A549 (cell line): ENCODE measurements around the gene PDGFRA. TPM values are rescaled to one million over a fixed set of nuclear protein-coding genes. Genes with fewer than 3 reads are reported as not detected.

ENCODE experiments used
- ATAC-seq, 2 experiments: fragments of 200-7000 bp in 1 of 2; fragments of >200 bp in 1 of 2; cut with Nextera tagmentation in 1 of 2; cut with Tn5 transposase in 1 of 2; 3 replicates each; pipeline versions ENCODE4 v1.8.0 to v1.9.1; 2018 to 2020; ENCODE audit warnings: mild to moderate bottlenecking in 1 of 2, moderate library complexity in 1 of 2
- CTCF ChIA-PET: fragments of 300-600 bp; sonication (Branson Sonifier 250); formaldehyde crosslinking; extraction: SDS; loops from one replicate; lab custom pipeline; 2021; ENCODE audit warnings: antibody characterized with exemption, inconsistent platforms; lab: Yijun Ruan, JAX
- POLR2A ChIA-PET: fragments of 350-600 bp; formaldehyde crosslinking; extraction: SDS; loops from one replicate; lab custom pipeline; 2021; ENCODE audit warnings: antibody characterized with exemption, inconsistent platforms; lab: Yijun Ruan, JAX
- DNase-seq, 2 experiments: peaks; one replicate each; pipeline versions ENCODE4 v3.0.0 to v3.0.0-alpha.2; 2011 to 2016; ENCODE audit warnings: low read depth in 1 of 2, low spot score in 1 of 2
- FAIRE-seq: peaks from 2 replicates; lab custom pipeline; 2011; peaks lifted over from hg19 to GRCh38; lab: Jason Lieb, UNC
- H3K27ac ChIP-seq, 2 experiments: fragments of >200 bp; sonication (Bioruptor Twin); formaldehyde crosslinking; 3 replicates each; pipeline ENCODE4 v1.5.1; 2016 to 2017
- H3K4me1 ChIP-seq: fragments of >200 bp; sonication (Bioruptor Twin); formaldehyde crosslinking; 3 replicates; pipeline ENCODE4 v1.6.1; 2016
- H3K4me2 ChIP-seq: fragments of >200 bp; sonication (Bioruptor Twin); formaldehyde crosslinking; 3 replicates; pipeline ENCODE4 v1.6.1; 2016
- H3K4me3 ChIP-seq: fragments of >200 bp; sonication (Bioruptor Twin); formaldehyde crosslinking; 3 replicates; pipeline ENCODE4 v1.5.1; 2016
- H3K9me3 ChIP-seq: fragments of >200 bp; sonication (Bioruptor Twin); formaldehyde crosslinking; 3 replicates; pipeline ENCODE4 v1.6.1; 2016
- CHD2 ChIP-seq: fragments of 150-350 bp; IDR thresholded peaks from 2 replicates; pipeline ENCODE4 v1.6.1; 2014; ENCODE audit warnings: low read length; ENCODE audit not compliant: partially characterized antibody
- CHD4 ChIP-seq: fragments of 200-600 bp; sonication (generic); IDR thresholded peaks from 2 replicates; pipeline ENCODE4 v1.6.1; 2016; ENCODE audit warnings: antibody characterized with exemption, mild to moderate bottlenecking, borderline replicate concordance
- EP300 ChIP-seq, 2 experiments: fragments of >200 bp; sonication (Bioruptor Twin); formaldehyde crosslinking; IDR thresholded peaks; 2 replicates in 1 of 2; 3 replicates in 1 of 2; pipeline ENCODE4 v1.6.1; 2016 to 2017
- FOXS1 ChIP-seq: fragments of 250-450 bp; sonication (Bioruptor Pico); IDR thresholded peaks from 2 replicates; pipeline ENCODE4 v1.5.0; 2020; ENCODE audit warnings: mild to moderate bottlenecking, moderate library complexity
- HDAC2 ChIP-seq: fragments of 200-600 bp; sonication (generic); IDR thresholded peaks from 2 replicates; pipeline ENCODE4 v1.6.1; 2016
- KDM1A ChIP-seq: fragments of 200-600 bp; sonication (generic); IDR thresholded peaks from 2 replicates; pipeline ENCODE4 v1.6.1; 2016; ENCODE audit warnings: low read depth, mild to moderate bottlenecking
- KDM5A ChIP-seq: fragments of 200-600 bp; sonication (generic); IDR thresholded peaks from 2 replicates; pipeline ENCODE4 v1.6.1; 2016; ENCODE audit warnings: antibody characterized with exemption, mild to moderate bottlenecking
- MAFK ChIP-seq: fragments of 450-650 bp; IDR thresholded peaks from 2 replicates; pipeline ENCODE4 v1.6.1; 2014; ENCODE audit not compliant: partially characterized antibody
- NPAS2 ChIP-seq: fragments of 250-450 bp; sonication (Bioruptor Pico); IDR thresholded peaks from 2 replicates; pipeline ENCODE4 v1.8.0; 2022; ENCODE audit warnings: mild to moderate bottlenecking, moderate library complexity, borderline replicate concordance
- NR3C1 ChIP-seq: fragments of >200 bp; sonication (Bioruptor Twin); formaldehyde crosslinking; IDR thresholded peaks from 3 replicates; pipeline ENCODE4 v1.6.1; 2017
- RAD21 ChIP-seq, 2 experiments: fragments of >200 bp in 1 of 2; sonication (Bioruptor Twin) in 1 of 2; formaldehyde crosslinking in 1 of 2; IDR thresholded peaks in 1 of 2; conservative IDR thresholded peaks in 1 of 2; 2 replicates in 1 of 2; 3 replicates in 1 of 2; pipeline ENCODE4 v1.6.1; 2012 to 2018; ENCODE audit warnings: inconsistent platforms in 1 of 2
- RARB ChIP-seq: fragments of 250-450 bp; sonication (Bioruptor Pico); IDR thresholded peaks from 2 replicates; pipeline ENCODE4 v1.8.0; 2021; ENCODE audit warnings: mild to moderate bottlenecking, moderate library complexity
- RCOR1 ChIP-seq: fragments of 150-350 bp; IDR thresholded peaks from 2 replicates; pipeline ENCODE4 v1.6.1; 2014; ENCODE audit warnings: antibody characterized with exemption, low read length, low read depth
- RFX5 ChIP-seq: fragments of 450-650 bp; IDR thresholded peaks from 2 replicates; pipeline ENCODE4 v1.7.1; 2014; ENCODE audit warnings: antibody characterized with exemption, mild to moderate bottlenecking, moderate library complexity
- SMC3 ChIP-seq: fragments of >200 bp; sonication (Bioruptor Twin); formaldehyde crosslinking; IDR thresholded peaks from 3 replicates; pipeline ENCODE4 v1.6.1; 2018; ENCODE audit warnings: inconsistent platforms
- TFCP2L1 ChIP-seq: fragments of 250-450 bp; sonication (Bioruptor Pico); IDR thresholded peaks from 2 replicates; pipeline ENCODE4 v1.5.0; 2021; ENCODE audit warnings: mild to moderate bottlenecking
- ZC3H11A ChIP-seq: fragments of 450-650 bp; IDR thresholded peaks from 2 replicates; pipeline ENCODE4 v1.6.1; 2014; ENCODE audit warnings: antibody characterized with exemption, mild to moderate bottlenecking
- ZSCAN20 ChIP-seq: fragments of 250-450 bp; sonication (Bioruptor Pico); IDR thresholded peaks from 2 replicates; pipeline ENCODE4 v1.8.0; 2022; ENCODE audit warnings: mild to moderate bottlenecking, moderate library complexity
- WGBS: methylation state at CpG from one replicate; pipeline ENCODE4 v1.1.6; 2017; ENCODE audit errors: missing lambda C conversion rate; 5-methylcytosine and 5-hydroxymethylcytosine counted together
- polyA plus RNA-seq, 4 experiments: library from polyadenylated mRNA; depleted of rRNA in 3 of 4; stranded (reverse); fragments of >200 nt; fragmentation: RNase III in 1 of 4; extraction: RNeasy Plus Mini Kit Qiagen cat#74134 plus additional on column Dnase treatment in 1 of 4; gene quantifications; 2 replicates in 3 of 4; 3 replicates in 1 of 4; pipeline ENCODE4 v1.2.3, GENCODE V29; 2011 to 2017
- TF ChIP-seq, protein P1 (sequence below): fragments of 450-650 bp; IDR thresholded peaks from 2 replicates; pipeline ENCODE4 v1.6.1; 2014; ENCODE audit warnings: antibody characterized with exemption
- TF ChIP-seq, protein P2 (sequence below): fragments of >200 bp; sonication (Bioruptor Twin); formaldehyde crosslinking; IDR thresholded peaks from 3 replicates; pipeline ENCODE4 v1.5.1; 2016
- TF ChIP-seq, protein P3 (sequence below): IDR thresholded peaks from 2 replicates; pipeline ENCODE4 v1.6.1; 2012
- TF ChIP-seq, protein P4 (sequence below): IDR thresholded peaks from 2 replicates; pipeline ENCODE4 v1.6.1; 2012

Gene PDGFRA
- polyA plus RNA-seq, 2 of the 4 experiments (the other 2 are of a cell fraction), result 0.40 to 0.92 TPM

DNA sequence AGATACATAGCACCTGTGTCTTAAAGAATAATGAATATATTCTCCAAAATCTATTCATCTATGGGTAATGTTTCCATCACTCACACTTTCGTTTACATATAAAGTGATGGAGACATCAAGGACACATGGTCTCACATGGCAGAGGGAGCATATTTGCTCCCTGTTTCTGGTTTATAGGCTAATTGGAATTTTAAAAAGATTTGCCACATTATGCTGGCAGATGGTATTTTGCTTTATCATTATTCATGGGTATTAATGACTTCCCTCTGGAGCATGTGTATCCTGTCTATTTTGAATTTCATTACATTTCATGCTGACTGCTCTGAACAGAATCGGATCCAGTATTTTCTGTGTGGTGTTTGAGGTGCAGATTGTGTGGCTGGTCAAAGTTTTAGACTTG is 79.0 kb downstream of the PDGFRA start:
- H3K4me1 ChIP-seq, result no peaks in the 10 kb centered on the region
- FAIRE-seq (no peak), ATAC-seq (no peak), DNase-seq (no peak)
- no peak overlapping the region for H3K4me2 ChIP-seq
- TF ChIP-seq ZC3H11A (no peak), KDM1A (no peak), ZSCAN20 (no peak), NPAS2 (CRISPR knock-in tag) (no peak), RFX5 (no peak), CHD2 (no peak), EP300 (IDR thresholded peaks at IDR 0.05) (no peak), SMC3 (no peak)
- H3K4me3 ChIP-seq, result no peak overlapping the region
- POLR2A ChIA-PET, result no interaction called here
- no peak overlapping the region for H3K27ac ChIP-seq
- H3K9me3 ChIP-seq, result no peaks in the 10 kb centered on the region
- CTCF ChIA-PET, result no interaction called here
- 2% methylated on average over 2 of the region's 2 CpGs for WGBS

DNA sequence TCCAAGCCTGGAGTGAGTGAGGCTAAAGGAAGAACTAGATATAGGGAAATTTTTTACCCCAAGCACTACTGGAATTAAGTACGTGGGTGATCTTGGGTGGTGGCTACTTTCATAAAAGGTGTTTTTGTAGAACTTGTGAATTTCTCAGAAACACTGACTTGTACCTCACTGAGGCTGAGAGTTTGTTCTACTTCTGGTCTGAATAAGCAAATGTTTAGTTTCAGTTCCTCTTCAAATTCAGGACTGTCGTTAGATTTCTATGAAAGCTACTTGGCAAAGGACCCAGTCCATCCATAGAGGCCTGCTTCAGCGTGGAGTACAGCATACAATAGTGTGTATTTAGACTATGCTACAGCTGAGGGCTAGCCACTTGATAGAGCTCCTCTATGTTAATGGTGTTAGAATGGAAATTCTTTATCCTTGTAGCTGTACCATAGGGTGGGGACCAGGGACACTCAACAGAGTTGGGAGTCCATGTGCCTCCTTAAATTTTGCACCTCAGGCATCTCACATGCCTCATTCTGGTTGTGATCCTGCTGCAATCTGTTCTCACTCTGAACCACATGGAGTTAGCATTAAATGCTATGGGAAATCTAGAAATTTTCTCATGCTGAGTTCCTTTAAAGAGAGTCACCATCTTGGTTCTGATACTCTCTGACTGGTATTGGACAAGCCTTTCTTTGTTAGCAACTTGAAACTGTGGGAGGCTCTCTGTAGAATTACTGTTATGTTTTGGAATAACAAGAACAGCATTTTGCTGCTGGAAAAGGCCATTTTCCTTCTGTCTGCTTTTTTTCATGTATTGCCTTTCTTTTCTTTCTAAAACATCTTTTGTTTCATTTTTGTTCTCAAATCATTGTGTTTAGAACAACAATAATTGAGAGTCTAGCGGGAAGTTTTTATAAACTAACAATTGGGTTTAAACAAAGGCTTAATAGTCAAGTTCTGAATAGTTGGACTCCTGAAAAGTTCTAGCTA is 86.8 kb downstream of the PDGFRA start:
- TF ChIP-seq TFCP2L1 (CRISPR knock-in tag) (no peak), HDAC2 (no peak), CHD4 (no peak), RARB (CRISPR knock-in tag) (no peak), MAFK (no peak), FOXS1 (CRISPR knock-in tag) (no peak), RCOR1 (no peak), KDM5A (no peak), RAD21 (conservative IDR thresholded peaks at IDR 0.05 in 1 of 2, IDR thresholded peaks at IDR 0.05 in 1 of 2) (no peak)
- TF ChIP-seq, protein P1, sequence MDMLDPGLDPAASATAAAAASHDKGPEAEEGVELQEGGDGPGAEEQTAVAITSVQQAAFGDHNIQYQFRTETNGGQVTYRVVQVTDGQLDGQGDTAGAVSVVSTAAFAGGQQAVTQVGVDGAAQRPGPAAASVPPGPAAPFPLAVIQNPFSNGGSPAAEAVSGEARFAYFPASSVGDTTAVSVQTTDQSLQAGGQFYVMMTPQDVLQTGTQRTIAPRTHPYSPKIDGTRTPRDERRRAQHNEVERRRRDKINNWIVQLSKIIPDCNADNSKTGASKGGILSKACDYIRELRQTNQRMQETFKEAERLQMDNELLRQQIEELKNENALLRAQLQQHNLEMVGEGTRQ, result no peak
- no peaks in the 10 kb centered on the region for H3K4me1 ChIP-seq
- no peak overlapping the region for H3K4me2 ChIP-seq
- no peak for ATAC-seq
- ChIA-PET POLR2A (no interaction called here), CTCF (no interaction called here)
- no peak for DNase-seq
- FAIRE-seq, result no peak
- no peaks in the 10 kb centered on the region for H3K9me3 ChIP-seq
- no peak overlapping the region for H3K27ac ChIP-seq
- 11% methylated on average over 4 of the region's 4 CpGs for WGBS
- no peak overlapping the region for H3K4me3 ChIP-seq

DNA sequence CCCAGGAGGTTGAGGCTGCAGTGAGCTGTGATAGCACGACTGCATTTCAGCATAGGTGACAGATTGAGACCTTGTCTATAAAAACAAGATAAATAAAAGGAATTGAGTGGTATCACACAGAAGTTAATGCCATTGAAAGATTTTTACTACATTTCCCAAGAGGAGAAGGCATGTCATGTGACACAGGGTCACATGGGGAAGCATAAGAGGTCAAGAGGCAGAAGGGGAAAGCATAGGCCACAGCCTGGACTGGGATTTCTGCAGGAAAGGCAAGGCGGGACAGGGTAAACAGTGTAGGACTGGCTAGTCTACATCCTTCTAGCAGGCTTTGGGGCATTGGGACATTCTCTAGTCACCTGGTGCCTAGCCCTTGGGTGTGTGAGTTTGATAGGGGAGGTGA is 88.6 kb downstream of the PDGFRA start:
- H3K4me1 ChIP-seq, result no peaks in the 10 kb centered on the region
- no peak overlapping the region for H3K4me2 ChIP-seq
- POLR2A ChIA-PET, result no interaction called here
- no peaks in the 10 kb centered on the region for H3K9me3 ChIP-seq
- no peak for TF ChIP-seq NR3C1
- TF ChIP-seq, protein P2, sequence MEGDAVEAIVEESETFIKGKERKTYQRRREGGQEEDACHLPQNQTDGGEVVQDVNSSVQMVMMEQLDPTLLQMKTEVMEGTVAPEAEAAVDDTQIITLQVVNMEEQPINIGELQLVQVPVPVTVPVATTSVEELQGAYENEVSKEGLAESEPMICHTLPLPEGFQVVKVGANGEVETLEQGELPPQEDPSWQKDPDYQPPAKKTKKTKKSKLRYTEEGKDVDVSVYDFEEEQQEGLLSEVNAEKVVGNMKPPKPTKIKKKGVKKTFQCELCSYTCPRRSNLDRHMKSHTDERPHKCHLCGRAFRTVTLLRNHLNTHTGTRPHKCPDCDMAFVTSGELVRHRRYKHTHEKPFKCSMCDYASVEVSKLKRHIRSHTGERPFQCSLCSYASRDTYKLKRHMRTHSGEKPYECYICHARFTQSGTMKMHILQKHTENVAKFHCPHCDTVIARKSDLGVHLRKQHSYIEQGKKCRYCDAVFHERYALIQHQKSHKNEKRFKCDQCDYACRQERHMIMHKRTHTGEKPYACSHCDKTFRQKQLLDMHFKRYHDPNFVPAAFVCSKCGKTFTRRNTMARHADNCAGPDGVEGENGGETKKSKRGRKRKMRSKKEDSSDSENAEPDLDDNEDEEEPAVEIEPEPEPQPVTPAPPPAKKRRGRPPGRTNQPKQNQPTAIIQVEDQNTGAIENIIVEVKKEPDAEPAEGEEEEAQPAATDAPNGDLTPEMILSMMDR, result no peak
- TF ChIP-seq, protein P1, result peak; percentile 17; the same call in 1 of the 2 replicates
- TF ChIP-seq, protein P3, sequence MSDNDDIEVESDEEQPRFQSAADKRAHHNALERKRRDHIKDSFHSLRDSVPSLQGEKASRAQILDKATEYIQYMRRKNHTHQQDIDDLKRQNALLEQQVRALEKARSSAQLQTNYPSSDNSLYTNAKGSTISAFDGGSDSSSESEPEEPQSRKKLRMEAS, result no peak
- TF ChIP-seq, protein P4, sequence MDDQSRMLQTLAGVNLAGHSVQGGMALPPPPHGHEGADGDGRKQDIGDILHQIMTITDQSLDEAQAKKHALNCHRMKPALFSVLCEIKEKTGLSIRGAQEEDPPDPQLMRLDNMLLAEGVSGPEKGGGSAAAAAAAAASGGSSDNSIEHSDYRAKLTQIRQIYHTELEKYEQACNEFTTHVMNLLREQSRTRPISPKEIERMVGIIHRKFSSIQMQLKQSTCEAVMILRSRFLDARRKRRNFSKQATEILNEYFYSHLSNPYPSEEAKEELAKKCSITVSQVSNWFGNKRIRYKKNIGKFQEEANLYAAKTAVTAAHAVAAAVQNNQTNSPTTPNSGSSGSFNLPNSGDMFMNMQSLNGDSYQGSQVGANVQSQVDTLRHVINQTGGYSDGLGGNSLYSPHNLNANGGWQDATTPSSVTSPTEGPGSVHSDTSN, result no peak
- DNase-seq (no peak), ATAC-seq (no peak), FAIRE-seq (no peak)
- CTCF ChIA-PET, result interaction anchor here (1.1 to 2.1 kb wide), 5 partner anchors 10 to 654 kb away, joined by 3 to 11 read pairs (median 5); no protein-coding TSS in a partner anchor
- H3K4me3 ChIP-seq, result no peak overlapping the region
- 56% methylated on average over 2 of the region's 2 CpGs for WGBS
- no peak overlapping the region for H3K27ac ChIP-seq
